K562 (cell line): ENCODE measurements around the gene WWC2. TPM values are rescaled to one million over a fixed set of nuclear protein-coding genes. Genes with fewer than 3 reads are reported as not detected.
A peak's percentile ranks its signal among the peaks of the same experiment; 100 is the strongest.

Source experiments
- ATAC-seq: fragments of 200-7000 bp; cut with Tn5 transposase; 3 replicates; pipeline ENCODE4 v1.9.1; 2020; ENCODE audit warnings: moderate library complexity
- BruUV-seq: library from RNA; stranded (reverse); fragments of 400-500 nt; replicated peaks from 2 replicates; lab custom pipeline; 2021; lab: Mats Ljungman, UMichigan
- CTCF ChIA-PET: fragments of 300-600 bp; formaldehyde crosslinking; extraction: SDS; loops from one replicate; lab custom pipeline; 2021; ENCODE audit warnings: low intra/inter-chr PET ratio; lab: Yijun Ruan, JAX
- POLR2A ChIA-PET: fragments of 300-600, 350-650 bp; sonication (Branson Sonifier 250); formaldehyde crosslinking; extraction: SDS; loops from one replicate; lab custom pipeline; 2021; ENCODE audit warnings: antibody characterized with exemption, inconsistent platforms; lab: Yijun Ruan, JAX
- DNase-seq, 4 experiments: peaks; one replicate each; pipeline versions ENCODE4 v3.0.0 to v3.0.0-alpha.2; 2011 to 2018; ENCODE audit warnings: low spot score in 3 of 4, mixed read lengths in 3 of 4; ENCODE audit errors: extremely low read depth in 1 of 4
- FAIRE-seq: peaks from 2 replicates; lab custom pipeline; 2011; peaks lifted over from hg19 to GRCh38; lab: Jason Lieb, UNC
- H2AFZ ChIP-seq: 2 replicates; pipeline ENCODE4 v1.6.0; 2011; ENCODE audit warnings: low read depth, low read length, control low read depth, inconsistent platforms
- H3K27ac ChIP-seq: fragments of 200-600 bp; 3 replicates; pipeline ENCODE4 v1.8.0; 2011; ENCODE audit warnings: low read depth, mild to moderate bottlenecking, control low read depth, inconsistent platforms, low read length, moderate library complexity, mixed read lengths; ENCODE audit errors: extremely low read depth
- H3K27me3 ChIP-seq, 2 experiments: fragments of 300-600 bp in 1 of 2; 2 replicates in 1 of 2; 3 replicates in 1 of 2; pipeline versions ENCODE4 v1.6.0 to v1.8.0; 2011; ENCODE audit warnings: inconsistent platforms in 2 of 2, low read length in 2 of 2, mild to moderate bottlenecking in 1 of 2, mixed read lengths in 1 of 2, moderate library complexity in 1 of 2; ENCODE audit not compliant: control insufficient read depth in 2 of 2, insufficient read depth in 2 of 2
- H3K36me3 ChIP-seq: fragments of 300-600 bp; 3 replicates; pipeline ENCODE4 v1.8.0; 2011; ENCODE audit warnings: mild to moderate bottlenecking, low read length, inconsistent platforms; ENCODE audit not compliant: control insufficient read depth, insufficient read depth
- H3K4me1 ChIP-seq, 2 experiments: fragments of 200-600 bp in 1 of 2; replicated peaks in 1 of 2; 2 replicates in 1 of 2; 3 replicates in 1 of 2; pipeline versions ENCODE4 v1.5.1 to v1.8.0; 2011; ENCODE audit warnings: inconsistent platforms in 2 of 2, low read length in 2 of 2, mild to moderate bottlenecking in 1 of 2, mixed read lengths in 1 of 2, moderate library complexity in 1 of 2; ENCODE audit not compliant: control insufficient read depth in 2 of 2, insufficient read depth in 2 of 2
- H3K4me2 ChIP-seq: 2 replicates; pipeline ENCODE4 v1.6.1; 2011; ENCODE audit warnings: low read length, control low read depth, inconsistent platforms, mixed read lengths; ENCODE audit not compliant: insufficient read depth
- H3K4me3 ChIP-seq: fragments of 200-600 bp; sonication (generic), shearing (Covaris generic); 2 replicates; pipeline ENCODE4 v1.5.1; 2016; ENCODE audit warnings: control low read depth, inconsistent platforms
- H3K79me2 ChIP-seq: fragments of 200-600 bp; 3 replicates; pipeline ENCODE4 v1.8.0; 2011; ENCODE audit warnings: low read length, inconsistent platforms; ENCODE audit not compliant: control insufficient read depth, insufficient read depth
- H3K9ac ChIP-seq, 2 experiments: 2 replicates each; pipeline versions ENCODE4 v1.6.0 to v1.6.1; 2011; ENCODE audit warnings: low read depth in 2 of 2, low read length in 2 of 2, control low read depth in 1 of 2, inconsistent platforms in 1 of 2, mild to moderate bottlenecking in 1 of 2, mixed read lengths in 1 of 2; ENCODE audit not compliant: insufficient read depth in 1 of 2
- H3K9me1 ChIP-seq: one replicate; pipeline ENCODE4 v1.6.0; 2011; ENCODE audit warnings: inconsistent platforms, mild to moderate bottlenecking, low read length, moderate library complexity; ENCODE audit not compliant: control insufficient read depth, insufficient read depth
- H3K9me3 ChIP-seq: replicated peaks from 2 replicates; pipeline ENCODE4 v1.5.1; 2011; ENCODE audit warnings: low read depth, low read length, inconsistent platforms; ENCODE audit not compliant: control insufficient read depth, insufficient read depth
- H4K20me1 ChIP-seq: replicated peaks from 2 replicates; pipeline ENCODE4 v1.6.1; 2011; ENCODE audit warnings: low read length, inconsistent platforms, mixed read lengths; ENCODE audit not compliant: control insufficient read depth, insufficient read depth
- CBFA2T2 ChIP-seq: fragments of 450-650 bp; conservative IDR thresholded peaks from 2 replicates; pipeline ENCODE4 v1.6.1; 2017; ENCODE audit warnings: mild to moderate bottlenecking
- CREB1 ChIP-seq, 2 experiments: sonication (generic) in 1 of 2; formaldehyde crosslinking in 1 of 2; IDR thresholded peaks; 2 replicates each; pipeline versions ENCODE4 v1.6.1 to v1.8.0; 2012 to 2022; ENCODE audit warnings: inconsistent platforms in 1 of 2, mild to moderate bottlenecking in 1 of 2, missing genetic modification reagents in 1 of 2, moderate library complexity in 1 of 2
- ELF2 ChIP-seq: fragments of 250-450 bp; sonication (Bioruptor Pico); IDR thresholded peaks from 2 replicates; pipeline ENCODE4 v1.5.0; 2021; ENCODE audit warnings: mild to moderate bottlenecking
- MEIS2 ChIP-seq: fragments of 450-650 bp; IDR thresholded peaks from 2 replicates; pipeline ENCODE4 v1.6.1; 2014; ENCODE audit warnings: mild to moderate bottlenecking; ENCODE audit not compliant: partially characterized antibody
- NCOA2 ChIP-seq, 2 experiments: fragments of 450-650 bp; IDR thresholded peaks; 2 replicates each; pipeline ENCODE4 v1.6.1; 2018; ENCODE audit warnings: mild to moderate bottlenecking in 2 of 2, moderate library complexity in 1 of 2; ENCODE audit not compliant: partially characterized antibody in 2 of 2
- PBX2 ChIP-seq, 2 experiments: IDR thresholded peaks in 1 of 2; conservative IDR thresholded peaks in 1 of 2; 2 replicates each; pipeline ENCODE4 v1.6.1; 2016; ENCODE audit warnings: low read depth in 2 of 2, mild to moderate bottlenecking in 1 of 2, missing compliant biosample characterization in 1 of 2, missing genetic modification characterization in 1 of 2, moderate library complexity in 1 of 2
- SNIP1 ChIP-seq: fragments of 450-650 bp; IDR thresholded peaks from 2 replicates; pipeline ENCODE4 v1.7.1; 2017; ENCODE audit warnings: low read depth, mild to moderate bottlenecking
- ZHX1 ChIP-seq: fragments of 150-350 bp; conservative IDR thresholded peaks from 2 replicates; pipeline ENCODE4 v1.6.1; 2014; ENCODE audit warnings: low read length
- ZNF212 ChIP-seq: fragments of 450-650 bp; formaldehyde crosslinking; IDR thresholded peaks from 2 replicates; pipeline ENCODE4 v1.4.0; 2020; ENCODE audit warnings: mild to moderate bottlenecking
- ZSCAN32 ChIP-seq: fragments of 450-650 bp; formaldehyde crosslinking; IDR thresholded peaks from 2 replicates; pipeline ENCODE4 v1.4.0; 2020; ENCODE audit warnings: mild to moderate bottlenecking, moderate library complexity
- WGBS: fragments of 100-300 bp; shearing (Covaris generic); methylation state at CpG from one replicate; pipeline ENCODE4 v1.1.6; 2016; ENCODE audit warnings: low coverage, mixed read lengths; ENCODE audit not compliant: insufficient coverage; ENCODE audit errors: missing lambda C conversion rate; 5-methylcytosine and 5-hydroxymethylcytosine counted together
- in situ Hi-C: fragments of 300-500 bp; cut with MboI; formaldehyde crosslinking; loops from 4 replicates; pipeline ENCODE4 v1.15.0; 2018; ENCODE audit warnings: inconsistent platforms, mixed read lengths
- intact Hi-C: fragments of 100-400 bp; cut with micrococcal nuclease; formaldehyde crosslinking; loops from 2 replicates; pipeline ENCODE4 v1.14.2; 2022
- polyA plus RNA-seq, 8 experiments: library from polyadenylated mRNA; depleted of rRNA in 4 of 8; stranded (reverse) in 5 of 8; unstranded in 3 of 8; fragments of >200 nt; fragmentation: Nextera tagmentation in 2 of 8; fragmentation: Illumina TruSeq in 1 of 8; extraction: Ambion mirVana in 2 of 8; extraction: Trizol in 1 of 8; gene quantifications; 2 replicates each; pipeline versions ENCODE4 v1.2.1 to v1.2.3, GENCODE V29; 2011 to 2014; ENCODE audit warnings: inconsistent platforms in 1 of 8, missing spikeins in 1 of 8
- total RNA-seq, 7 experiments: library from RNA; depleted of rRNA in 6 of 7; stranded (reverse); fragments of >200 nt in 6 of 7; fragmentation: Illumina TruSeq in 2 of 7; extraction: Trizol in 2 of 7; gene quantifications; 2 replicates each; pipeline versions ENCODE4 v1.2.1 to v1.2.3, GENCODE V29; 2011 to 2021; ENCODE audit warnings: low replicate concordance in 1 of 7

Gene WWC2
- total and polyA plus RNA-seq, 9 of the 15 experiments (the other 6 are each of a cell fraction or from before 2014, with no cell fraction given), result 3.7 to 39.4 (median 19.6) TPM

- POLR2A ChIA-PET, result interaction anchor here (0.9 to 1.0 kb wide), 2 partner anchors 11 to 26 kb away, joined by 4 to 5 read pairs; partner anchors contain the start of gene WWC2
- FAIRE-seq, result no peak
Measured at GRCh38 chr4:183124865-183125264, 25.8 kb downstream of the WWC2 start.

GRCh38 chr4:183129125-183129524, 30.1 kb downstream of the WWC2 start:
- H3K4me1 ChIP-seq, result peaks cover 0 to 20% of the 10 kb centered on the region in 2 experiments; a peak in 3 of 5 replicates
- intact Hi-C loops, result no loop called here
- H3K9ac ChIP-seq, result no peak overlapping the region
- BruUV-seq, result no TSS peak
- no peak overlapping the region for H3K4me2 ChIP-seq
- DNase-seq (peak in 1 of 4 experiments; percentile 14), FAIRE-seq (no peak), ATAC-seq (peak; percentile 23)
- no peak overlapping the region for H3K4me3 ChIP-seq
- no peak overlapping the region for H3K27ac ChIP-seq
- peaks cover 7% of the 10 kb centered on the region; the same call in 1 of the 2 replicates for H4K20me1 ChIP-seq
- H2AFZ ChIP-seq, result no peak overlapping the region
- no peaks in the 10 kb centered on the region for H3K36me3 ChIP-seq
- no peaks in the 10 kb centered on the region for H3K27me3 ChIP-seq
- CTCF ChIA-PET, result no interaction called here
- WGBS, result 9% methylated on average over 3 of the region's 3 CpGs
- in situ Hi-C loops, result no loop called here
- H3K79me2 ChIP-seq, result peaks cover 22% of the 10 kb centered on the region
- POLR2A ChIA-PET, result no interaction called here
- H3K9me3 ChIP-seq, result no peaks in the 10 kb centered on the region
- no peaks in the 10 kb centered on the region for H3K9me1 ChIP-seq
- TF ChIP-seq SNIP1, result no peak
- no peak for TF ChIP-seq ELF2 (CRISPR knock-in tag)
- TF ChIP-seq ZNF212, result no peak
- TF ChIP-seq CREB1 (IDR thresholded peaks at IDR 0.05), result no peak
- no peak for TF ChIP-seq CREB1 (CRISPR knock-in tag; IDR thresholded peaks at IDR 0.05)
- no peak for TF ChIP-seq PBX2 (CRISPR knock-in tag; IDR thresholded peaks at IDR 0.05; ENCODE audit: low read depth)
- peak; percentile 50; the same call in 1 of the 2 replicates for TF ChIP-seq PBX2 (tag; conservative IDR thresholded peaks at IDR 0.05; ENCODE audit: low read depth)
- TF ChIP-seq ZSCAN32, result no peak
- no peak for TF ChIP-seq ZHX1
- peak; percentile 25 for TF ChIP-seq MEIS2

More at GRCh38 chr4:183124865-183125264, 25.8 kb downstream of the WWC2 start:
- TF ChIP-seq NCOA2 (IDR thresholded peaks at IDR 0.05; ENCODE audit: partially characterized antibody in 2 of 2) (no peak), CBFA2T2 (0 out of 2 replicates have a peak, but pooled peaks have one; percentile 12)
- intact Hi-C loops, result no loop called here
- in situ Hi-C loops, result no loop called here
- H4K20me1 ChIP-seq, result peaks cover 7% of the 10 kb centered on the region; the same call in 1 of the 2 replicates
- H3K4me2 ChIP-seq, result no peak overlapping the region
- CTCF ChIA-PET, result no interaction called here
- no peaks in the 10 kb centered on the region for H3K36me3 ChIP-seq
- DNase-seq (no peak), ATAC-seq (no peak)
- no peaks in the 10 kb centered on the region for H3K9me3 ChIP-seq
- no peak overlapping the region for H3K27ac ChIP-seq
- WGBS, result 35% methylated on average over 5 of the region's 5 CpGs
- no peak overlapping the region for H3K9ac ChIP-seq
- H3K79me2 ChIP-seq, result peaks cover 25% of the 10 kb centered on the region; the same call in 2 of the 3 replicates
- no peaks in the 10 kb centered on the region for H3K9me1 ChIP-seq
- no peak overlapping the region for H2AFZ ChIP-seq
- peaks cover 0 to 12% of the 10 kb centered on the region in 2 experiments; a peak in 3 of 5 replicates for H3K4me1 ChIP-seq
- BruUV-seq, result no TSS peak
- no peaks in the 10 kb centered on the region for H3K27me3 ChIP-seq
- H3K4me3 ChIP-seq, result no peak overlapping the region
